Trophoblast cell (in vitro differentiated cells and primary cell): Measurements from ENCODE around the gene CASP14.

ENCODE experiments used
- DNase-seq, 2 donors: peaks; one replicate each; pipeline ENCODE4 v3.0.0-alpha.2; 2016
- H2AFZ ChIP-seq: 2 replicates; pipeline ENCODE4 v1.6.1; 2013; ENCODE audit warnings: low read length, moderate library complexity, mild to moderate bottlenecking; ENCODE audit not compliant: insufficient read depth, poor library complexity
- H2AK5ac ChIP-seq: 2 replicates; pipeline ENCODE4 v1.6.1; 2013; ENCODE audit warnings: mild to moderate bottlenecking, low read length
- H2BK120ac ChIP-seq: 2 replicates; pipeline ENCODE4 v1.6.1; 2013; ENCODE audit warnings: low read length, mild to moderate bottlenecking, moderate library complexity; ENCODE audit not compliant: insufficient read depth, poor library complexity
- H2BK12ac ChIP-seq: 2 replicates; pipeline ENCODE4 v1.6.1; 2013; ENCODE audit warnings: mild to moderate bottlenecking, low read length, moderate library complexity
- H2BK5ac ChIP-seq: 2 replicates; pipeline ENCODE4 v1.6.1; 2013; ENCODE audit warnings: low read length, low read depth, moderate library complexity, mild to moderate bottlenecking; ENCODE audit not compliant: poor library complexity
- H3K14ac ChIP-seq: 2 replicates; pipeline ENCODE4 v1.6.1; 2013; ENCODE audit warnings: mild to moderate bottlenecking, low read length
- H3K18ac ChIP-seq: 2 replicates; pipeline ENCODE4 v1.6.1; 2013; ENCODE audit warnings: mild to moderate bottlenecking, low read length
- H3K23ac ChIP-seq: 2 replicates; pipeline ENCODE4 v1.6.1; 2013; ENCODE audit warnings: low read length
- H3K27ac ChIP-seq: 2 replicates; pipeline ENCODE4 v1.5.1; 2013; ENCODE audit warnings: low read depth, mild to moderate bottlenecking, inconsistent platforms, low read length, moderate library complexity
- H3K27me3 ChIP-seq: 2 replicates; pipeline ENCODE4 v1.6.1; 2013; ENCODE audit warnings: inconsistent platforms, mild to moderate bottlenecking, low read length, moderate library complexity; ENCODE audit not compliant: insufficient read depth
- H3K36me3 ChIP-seq, 2 experiments: 1 replicate in 1 of 2; 2 replicates in 1 of 2; pipeline ENCODE4 v1.6.1; 2013; ENCODE audit warnings: low read length in 2 of 2, mild to moderate bottlenecking in 2 of 2, moderate library complexity in 1 of 2; ENCODE audit not compliant: insufficient read depth in 2 of 2, control insufficient read depth in 1 of 2
- H3K4ac ChIP-seq: 2 replicates; pipeline ENCODE4 v1.6.1; 2013; ENCODE audit warnings: low read depth, mild to moderate bottlenecking, low read length, moderate library complexity
- H3K4me1 ChIP-seq, 2 experiments: 1 replicate in 1 of 2; 2 replicates in 1 of 2; pipeline ENCODE4 v1.6.1; 2013; ENCODE audit warnings: low read length in 2 of 2, mild to moderate bottlenecking in 2 of 2, moderate library complexity in 1 of 2; ENCODE audit not compliant: insufficient read depth in 2 of 2, control insufficient read depth in 1 of 2
- H3K4me2 ChIP-seq: 2 replicates; pipeline ENCODE4 v1.6.1; 2013; ENCODE audit warnings: inconsistent platforms, mild to moderate bottlenecking, low read length, moderate library complexity
- H3K4me3 ChIP-seq: 2 replicates; pipeline ENCODE4 v1.5.1; 2013; ENCODE audit warnings: mild to moderate bottlenecking, low read depth, low read length, inconsistent platforms
- H3K79me1 ChIP-seq: one replicate; pipeline ENCODE4 v1.6.1; 2013; ENCODE audit warnings: low read length
- H3K79me2 ChIP-seq: 2 replicates; pipeline ENCODE4 v1.6.1; 2013; ENCODE audit warnings: low read length, mild to moderate bottlenecking; ENCODE audit not compliant: control insufficient read depth, insufficient read depth, poor library complexity
- H3K9ac ChIP-seq: 2 replicates; pipeline ENCODE4 v1.6.1; 2013; ENCODE audit warnings: mild to moderate bottlenecking, low read length
- H3K9me3 ChIP-seq: 2 replicates; pipeline ENCODE4 v1.6.1; 2013; ENCODE audit warnings: low read depth, mild to moderate bottlenecking, control low read depth, inconsistent platforms, low read length; ENCODE audit not compliant: insufficient read depth
- H4K12ac ChIP-seq: 2 replicates; pipeline ENCODE4 v1.6.1; 2013; ENCODE audit warnings: low read depth, mild to moderate bottlenecking, low read length, moderate library complexity
- H4K8ac ChIP-seq: 2 replicates; pipeline ENCODE4 v1.6.1; 2013; ENCODE audit warnings: low read depth, mild to moderate bottlenecking, low read length, moderate library complexity
- H4K91ac ChIP-seq: one replicate; pipeline ENCODE4 v1.6.1; 2013; ENCODE audit warnings: low read depth, mild to moderate bottlenecking, low read length, moderate library complexity
- WGBS: extraction: QIAGEN DNeasy Blood & Tissue Kit; methylation state at CpG from one replicate; pipeline ENCODE4 v1.1.7; 2013; ENCODE audit warnings: missing lambda C conversion rate; ENCODE audit not compliant: insufficient read length, insufficient coverage; ENCODE audit errors: extremely low coverage; 5-methylcytosine and 5-hydroxymethylcytosine counted together

Gene CASP14

GRCh38 chr19:15098460-15098859 is 49.2 kb downstream of the CASP14 start:
- H3K23ac ChIP-seq = no peak overlapping the region
- H3K9ac ChIP-seq = no peak overlapping the region
- no peaks in the 10 kb centered on the region for H3K79me1 ChIP-seq
- H3K4me2 ChIP-seq = no peak overlapping the region
- no peak overlapping the region for H3K14ac ChIP-seq
- no CpG with 5 or more reads among the region's 10 CpGs for WGBS
- H2BK12ac ChIP-seq = no peak overlapping the region
- no peak overlapping the region for H2AFZ ChIP-seq
- H4K8ac ChIP-seq = no peak overlapping the region
- peak overlapping the region; percentile 1 for H4K91ac ChIP-seq
- peak overlapping the region; percentile 13 for H3K27ac ChIP-seq
- H3K4me3 ChIP-seq = no peak overlapping the region
- no peaks in the 10 kb centered on the region for H3K79me2 ChIP-seq
- no peaks in the 10 kb centered on the region for H3K36me3 ChIP-seq
- H3K4ac ChIP-seq = no peak overlapping the region
- no peak overlapping the region for H4K12ac ChIP-seq
- no peak overlapping the region for H3K18ac ChIP-seq
- peak; percentile 92 to 98 for DNase-seq
- no peak overlapping the region for H2BK120ac ChIP-seq
- no peak overlapping the region for H2AK5ac ChIP-seq
- peaks cover 2% of the 10 kb centered on the region for H3K9me3 ChIP-seq
- H2BK5ac ChIP-seq = no peak overlapping the region
- no peaks in the 10 kb centered on the region for H3K4me1 ChIP-seq
- H3K27me3 ChIP-seq = no peaks in the 10 kb centered on the region

- H3K4me1 ChIP-seq = no peaks in the 10 kb centered on the region
- no peak overlapping the region for H2BK120ac ChIP-seq
- no peak overlapping the region for H3K4me2 ChIP-seq
- no peaks in the 10 kb centered on the region for H3K27me3 ChIP-seq
- H3K23ac ChIP-seq = no peak overlapping the region
- H4K91ac ChIP-seq = no peak overlapping the region
- no peak overlapping the region for H3K4ac ChIP-seq
- no peaks in the 10 kb centered on the region for H3K79me1 ChIP-seq
- H3K18ac ChIP-seq = no peak overlapping the region
- H3K9ac ChIP-seq = no peak overlapping the region
- H4K12ac ChIP-seq = no peak overlapping the region
- H3K14ac ChIP-seq = no peak overlapping the region
- H3K9me3 ChIP-seq = peaks cover 2% of the 10 kb centered on the region
- no peaks in the 10 kb centered on the region for H3K79me2 ChIP-seq
- no peak overlapping the region for H2BK12ac ChIP-seq
- no peak overlapping the region for H2AK5ac ChIP-seq
- H4K8ac ChIP-seq = no peak overlapping the region
- H3K4me3 ChIP-seq = no peak overlapping the region
- no peaks in the 10 kb centered on the region for H3K36me3 ChIP-seq
- no peak overlapping the region for H2AFZ ChIP-seq
- H3K27ac ChIP-seq = no peak overlapping the region
- DNase-seq = no peak
- no peak overlapping the region for H2BK5ac ChIP-seq
- no CpG with 5 or more reads among the region's 3 CpGs for WGBS
Measured at GRCh38 chr19:15099017-15099582, 49.8 kb downstream of the CASP14 start.

DNA sequence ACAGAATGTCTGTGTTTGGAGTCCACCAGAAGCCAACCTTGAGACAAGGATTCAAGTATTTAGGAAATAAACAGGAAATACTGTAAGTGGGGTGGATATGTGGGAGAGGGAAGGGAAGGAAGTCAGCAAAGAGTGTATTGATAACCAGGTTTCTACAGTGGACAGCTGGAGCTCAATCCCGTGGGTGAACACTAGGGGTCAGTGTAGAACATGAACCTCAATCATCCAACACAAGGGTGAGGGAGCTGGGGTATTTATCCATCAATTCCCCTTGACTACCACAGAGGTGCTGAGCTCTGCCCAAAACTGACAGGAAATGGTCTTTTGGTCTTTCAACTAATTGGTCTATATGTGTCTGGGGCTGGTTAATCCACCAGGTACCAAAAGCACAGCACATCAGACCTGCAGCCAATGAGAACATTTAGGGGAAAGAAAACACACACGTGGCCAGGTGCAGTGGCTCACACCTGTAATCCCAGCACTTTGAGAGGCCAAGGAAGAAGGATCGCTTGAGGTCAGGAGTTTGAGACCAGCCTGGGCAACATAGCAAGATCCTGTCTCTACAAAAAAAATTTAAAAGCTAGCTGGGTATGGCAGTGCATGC is 52.3 kb downstream of the CASP14 start:
- Histone ChIP-seq H4K8ac (no peak overlapping the region), H3K27me3 (no peaks in the 10 kb centered on the region), H2AFZ (no peak overlapping the region), H3K14ac (no peak overlapping the region), H2BK120ac (no peak overlapping the region), H3K23ac (no peak overlapping the region), H4K91ac (peak overlapping the region; percentile 65), H3K9ac (no peak overlapping the region), H3K4me2 (no peak overlapping the region), H4K12ac (no peak overlapping the region), H3K79me1 (peaks cover 3% of the 10 kb centered on the region), H3K18ac (no peak overlapping the region), H3K79me2 (no peaks in the 10 kb centered on the region), H3K36me3 (no peaks in the 10 kb centered on the region), H3K9me3 (peaks cover 2% of the 10 kb centered on the region), H3K4me1 (no peaks in the 10 kb centered on the region), H3K4ac (no peak overlapping the region), H2AK5ac (no peak overlapping the region), H2BK12ac (no peak overlapping the region), H3K27ac (no peak overlapping the region), H3K4me3 (no peak overlapping the region), H2BK5ac (no peak overlapping the region)
- WGBS = no CpG with 5 or more reads among the region's 3 CpGs
- peak; percentile 46 to 78 for DNase-seq

- Histone ChIP-seq H3K23ac (no peak overlapping the region), H3K4ac (no peak overlapping the region), H3K14ac (no peak overlapping the region), H4K91ac (no peak overlapping the region), H3K18ac (no peak overlapping the region), H3K9me3 (peaks cover 2% of the 10 kb centered on the region), H2BK120ac (no peak overlapping the region), H2AK5ac (no peak overlapping the region), H3K4me1 (peaks cover 6 to 7% of the 10 kb centered on the region in 2 experiments), H3K4me3 (no peak overlapping the region), H3K79me2 (peaks cover 12% of the 10 kb centered on the region), H3K4me2 (no peak overlapping the region), H3K27me3 (no peaks in the 10 kb centered on the region), H3K27ac (no peak overlapping the region), H3K36me3 (peaks cover 6 to 8% of the 10 kb centered on the region in 2 experiments), H2BK5ac (no peak overlapping the region), H4K12ac (no peak overlapping the region), H3K9ac (no peak overlapping the region), H3K79me1 (peaks cover 18% of the 10 kb centered on the region), H2AFZ (no peak overlapping the region), H4K8ac (no peak overlapping the region), H2BK12ac (no peak overlapping the region)
- WGBS = no CpG with 5 or more reads among the region's 1 CpG
- DNase-seq = no peak
Measured at GRCh38 chr19:15104003-15104402, 54.7 kb downstream of the CASP14 start.
